MM.1S (cell line): ENCODE measurements around the gene CD48.

Experiments
- DNase-seq: peaks from one replicate; pipeline ENCODE4 v3.0.0-alpha.2; 2015
- H2AFZ ChIP-seq: fragments of 300-600 bp; sonication (generic); 2 replicates; pipeline ENCODE4 v1.6.0; 2016; ENCODE audit warnings: antibody characterized with exemption, low read length
- H3F3A ChIP-seq: fragments of 300-600 bp; sonication (generic); 2 replicates; pipeline ENCODE4 v1.6.1; 2016; ENCODE audit warnings: mild to moderate bottlenecking, antibody characterized with exemption, low read length, moderate library complexity, mixed read lengths; ENCODE audit not compliant: insufficient read depth
- H3K27ac ChIP-seq: fragments of 300-600 bp; sonication (generic); 2 replicates; pipeline ENCODE4 v1.5.1; 2016; ENCODE audit warnings: mild to moderate bottlenecking, low read length
- H3K27me3 ChIP-seq: fragments of 300-600 bp; sonication (generic); replicated peaks from 2 replicates; pipeline ENCODE4 v1.6.0; 2016; ENCODE audit warnings: low read length; ENCODE audit not compliant: insufficient read depth
- H3K36me3 ChIP-seq: fragments of 300-600 bp; sonication (generic); replicated peaks from 2 replicates; pipeline ENCODE4 v1.6.1; 2016; ENCODE audit warnings: mild to moderate bottlenecking, low read length, mixed read lengths; ENCODE audit not compliant: insufficient read depth
- H3K4me1 ChIP-seq: fragments of 300-600 bp; sonication (generic); 2 replicates; pipeline ENCODE4 v1.6.1; 2016; ENCODE audit warnings: low read length, mixed read lengths
- H3K4me2 ChIP-seq: fragments of 300-600 bp; sonication (generic); 2 replicates; pipeline ENCODE4 v1.6.0; 2016; ENCODE audit warnings: low read depth, low read length
- H3K4me3 ChIP-seq: fragments of 300-600 bp; sonication (generic); 2 replicates; pipeline ENCODE4 v1.5.1; 2016; ENCODE audit warnings: low read length, mixed read lengths
- H3K79me2 ChIP-seq: fragments of 300-600 bp; sonication (generic); 2 replicates; pipeline ENCODE4 v1.6.1; 2016; ENCODE audit warnings: mixed run types, low read length, mixed read lengths
- H3K9ac ChIP-seq: fragments of 300-600 bp; sonication (generic); 2 replicates; pipeline ENCODE4 v1.6.1; 2016; ENCODE audit warnings: low read length, mixed read lengths
- H3K9me2 ChIP-seq: fragments of 300-600 bp; sonication (generic); replicated peaks from 2 replicates; pipeline ENCODE4 v1.6.1; 2016; ENCODE audit warnings: mild to moderate bottlenecking, low read length, mixed read lengths; ENCODE audit not compliant: insufficient read depth
- H3K9me3 ChIP-seq: fragments of 300-600 bp; sonication (generic); replicated peaks from 2 replicates; pipeline ENCODE4 v1.6.1; 2016; ENCODE audit warnings: mild to moderate bottlenecking, low read length, mixed read lengths; ENCODE audit not compliant: insufficient read depth
- H4K20me1 ChIP-seq: fragments of 300-600 bp; sonication (generic); 2 replicates; pipeline ENCODE4 v1.6.1; 2016; ENCODE audit warnings: mild to moderate bottlenecking, low read length, moderate library complexity, mixed read lengths; ENCODE audit not compliant: insufficient read depth
- CTCF ChIP-seq: fragments of 300-600 bp; sonication (generic); IDR thresholded peaks from 2 replicates; pipeline ENCODE4 v1.5.1; 2016; ENCODE audit warnings: antibody characterized with exemption, low read length, mixed read lengths
- EZH2 ChIP-seq: fragments of 300-600 bp; sonication (generic); optimal IDR thresholded peaks from 2 replicates; pipeline ENCODE3; 2017; ENCODE audit warnings: low read depth, mild to moderate bottlenecking, antibody characterized with exemption, low read length, mixed read lengths
- EZH2phosphoT487 ChIP-seq: fragments of 300-600 bp; sonication (generic); IDR thresholded peaks from 2 replicates; pipeline ENCODE4 v1.6.1; 2018; ENCODE audit warnings: antibody characterized with exemption, low read length

The CD48 gene

GRCh38 chr1:160638926-160639325 lies 72.7 kb downstream of the CD48 start:
- Histone ChIP-seq H3K4me2 (no peak overlapping the region), H3K4me3 (no peak overlapping the region), H3K36me3 (no peaks in the 10 kb centered on the region), H3F3A (no peaks in the 10 kb centered on the region), H2AFZ (no peak overlapping the region), H3K9me3 (no peaks in the 10 kb centered on the region), H3K27me3 (no peaks in the 10 kb centered on the region), H3K79me2 (no peaks in the 10 kb centered on the region), H3K9ac (no peak overlapping the region), H3K27ac (no peak overlapping the region), H3K4me1 (peaks cover 13% of the 10 kb centered on the region), H4K20me1 (no peaks in the 10 kb centered on the region), H3K9me2 (no peaks in the 10 kb centered on the region)
- no peak for DNase-seq
- TF ChIP-seq EZH2 (no peak), CTCF (no peak), EZH2phosphoT487 (no peak)

- Histone ChIP-seq H3K27me3 (no peaks in the 10 kb centered on the region), H3K27ac (no peak overlapping the region), H3K79me2 (no peaks in the 10 kb centered on the region), H3K4me3 (no peak overlapping the region), H3F3A (no peaks in the 10 kb centered on the region), H3K4me2 (peak overlapping the region; percentile 22; the same call in 1 of the 2 replicates), H3K36me3 (no peaks in the 10 kb centered on the region), H4K20me1 (no peaks in the 10 kb centered on the region), H2AFZ (no peak overlapping the region), H3K9me3 (no peaks in the 10 kb centered on the region), H3K4me1 (peaks cover 13% of the 10 kb centered on the region), H3K9ac (no peak overlapping the region), H3K9me2 (no peaks in the 10 kb centered on the region)
- no peak for DNase-seq
- TF ChIP-seq EZH2: no peak
- no peak for TF ChIP-seq CTCF
- TF ChIP-seq EZH2phosphoT487: no peak
Measured at GRCh38 chr1:160638540-160638857, 73.1 kb downstream of the CD48 start.

- TF ChIP-seq CTCF: no peak
- no peak for TF ChIP-seq EZH2
- no peak for TF ChIP-seq EZH2phosphoT487
- Histone ChIP-seq H3K9me2 (no peaks in the 10 kb centered on the region), H3K36me3 (no peaks in the 10 kb centered on the region), H3K9ac (no peak overlapping the region), H4K20me1 (no peaks in the 10 kb centered on the region), H3K79me2 (no peaks in the 10 kb centered on the region), H3K4me3 (no peak overlapping the region), H3K27ac (no peak overlapping the region), H3K27me3 (no peaks in the 10 kb centered on the region), H3K4me1 (peaks cover 13% of the 10 kb centered on the region), H3K4me2 (peak overlapping the region; percentile 22), H2AFZ (no peak overlapping the region), H3K9me3 (no peaks in the 10 kb centered on the region), H3F3A (no peaks in the 10 kb centered on the region)
- DNase-seq: peak; percentile 27
Measured at GRCh38 chr1:160637821-160638539, 73.6 kb downstream of the CD48 start.
